Kidney (tissue), 14 donors: ENCODE results near the gene MAML3. TPM values are rescaled to one million over a fixed set of nuclear protein-coding genes. Genes with fewer than 3 reads are reported as not detected.

Experiments
- DNase-seq, 5 donors: peaks; one replicate each; pipeline ENCODE4 v3.0.0-alpha.2; 2013 to 2020
- FAIRE-seq: peaks from 2 replicates; lab custom pipeline; 2012; peaks lifted over from hg19 to GRCh38; lab: Jason Lieb, UNC
- H3K27ac ChIP-seq, 2 donors: one replicate each; pipeline ENCODE4 v1.7.0; 2013; ENCODE audit warnings: low read depth in 2 of 2, low read length in 2 of 2, inconsistent platforms in 1 of 2
- H3K27me3 ChIP-seq: one replicate; pipeline ENCODE4 v1.7.1; 2013; ENCODE audit warnings: low read length, inconsistent platforms; ENCODE audit not compliant: control insufficient read depth, insufficient read depth
- H3K36me3 ChIP-seq, 3 donors: one replicate each; pipeline versions ENCODE4 v1.7.0 to v1.7.1; 2013; ENCODE audit warnings: low read length in 3 of 3, control low read depth in 1 of 3, inconsistent platforms in 1 of 3; ENCODE audit not compliant: insufficient read depth in 3 of 3, control insufficient read depth in 2 of 3
- H3K4me1 ChIP-seq, 3 donors: one replicate each; pipeline versions ENCODE4 v1.7.0 to v1.7.1; 2013; ENCODE audit warnings: low read length in 3 of 3, inconsistent platforms in 1 of 3, low read depth in 1 of 3; ENCODE audit not compliant: control insufficient read depth in 2 of 3, insufficient read depth in 2 of 3
- H3K4me3 ChIP-seq, 3 donors: one replicate each; pipeline versions ENCODE4 v1.7.0 to v1.8.1; 2013; ENCODE audit warnings: low read length in 3 of 3, control low read depth in 1 of 3, inconsistent platforms in 1 of 3
- H3K9ac ChIP-seq, 3 donors: one replicate each; pipeline versions ENCODE4 v1.7.0 to v1.7.1; 2013; ENCODE audit warnings: low read length in 3 of 3, control low read depth in 1 of 3, inconsistent platforms in 1 of 3
- H3K9me3 ChIP-seq, 3 donors: one replicate each; pipeline versions ENCODE4 v1.7.0 to v1.7.1; 2013; ENCODE audit warnings: low read length in 3 of 3, control low read depth in 1 of 3, inconsistent platforms in 1 of 3; ENCODE audit not compliant: control insufficient read depth in 2 of 3, insufficient read depth in 1 of 3
- intact Hi-C: fragments of 100-400 bp; cut with DNase I; formaldehyde crosslinking; loops from one replicate; pipeline ENCODE4 v1.11.1; 2022
- polyA plus RNA-seq: library from polyadenylated mRNA; stranded (reverse); fragments of 350-450 nt; fragmentation: Illumina TruSeq; extraction: RNeasy Lipid Tissue Mini Kit (QIAGEN cat#74804); gene quantifications from one replicate; pipeline ENCODE4 v1.2.3, GENCODE V29; 2014; ENCODE audit warnings: low read depth, low replicate concordance; ENCODE audit not compliant: insufficient read depth
- total RNA-seq: library from RNA; stranded (reverse); fragmentation: NEBNext Ultra II Directional; extraction: Animal tissue kit (Norgen Biotek cat#: 25700); gene quantifications from one replicate; pipeline ENCODE4 v1.2.1, GENCODE V29; 2021
- TF ChIP-seq, protein P1 (sequence below): IDR thresholded peaks from 3 replicates; pipeline ENCODE4 v1.5.1; 2012; ENCODE audit warnings: mild to moderate bottlenecking, moderate library complexity, borderline replicate concordance; ENCODE audit not compliant: insufficient read depth; ENCODE audit errors: extremely low read depth
- donor health status: control.
- donor health status: control.
- donor health status: control.
- donor health status: control.
- donor health status: control.
- donor health status: DM: yes; HTN: yes; CAD: no.
- donor health status: Normal renal cell carcinoma (clear cell type).

The MAML3 gene
- total and polyA plus RNA-seq, 2 donors from 2014 or later, result 1.4 to 10.4 TPM

DNA sequence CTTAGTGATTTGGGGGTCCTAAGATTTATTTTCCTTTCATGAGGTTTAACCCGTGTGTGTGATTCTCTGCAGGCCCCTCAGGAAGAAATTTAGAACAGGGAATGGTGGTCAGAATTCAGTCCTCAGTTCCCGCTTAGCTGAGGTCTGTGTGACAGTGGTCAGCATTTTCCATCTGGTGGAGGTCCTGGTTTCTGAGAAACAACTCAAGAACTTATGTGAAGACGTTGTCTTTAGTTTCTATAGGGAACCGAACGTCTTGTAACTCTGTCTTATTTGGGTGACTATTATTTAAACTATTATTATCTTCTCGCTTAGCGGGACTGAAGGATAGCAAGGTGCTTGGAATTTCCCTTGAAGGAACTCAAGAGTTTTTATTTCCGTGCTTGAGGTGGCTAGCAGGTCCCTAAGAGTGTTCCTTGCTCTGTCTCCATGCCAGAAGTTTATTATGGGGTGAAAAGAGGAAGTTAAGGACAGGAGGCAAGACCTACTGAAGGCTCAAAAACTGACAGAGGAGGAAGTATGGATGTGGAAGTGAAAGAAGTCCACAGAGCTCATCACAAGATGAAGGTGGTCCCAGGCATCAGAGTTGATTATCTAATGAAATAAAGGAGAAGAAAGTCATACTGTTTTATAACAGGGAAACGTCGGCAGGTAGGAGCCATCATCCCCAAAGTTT, 479.0 kb downstream of the MAML3 start:
- H3K36me3 ChIP-seq, result peaks cover 0 to 14% (median 5%) of the 10 kb centered on the region in 3 donors
- H3K9ac ChIP-seq, result no peak overlapping the region
- FAIRE-seq (no peak), DNase-seq (no peak)
- H3K4me3 ChIP-seq, result no peak overlapping the region
- TF ChIP-seq, protein P1, sequence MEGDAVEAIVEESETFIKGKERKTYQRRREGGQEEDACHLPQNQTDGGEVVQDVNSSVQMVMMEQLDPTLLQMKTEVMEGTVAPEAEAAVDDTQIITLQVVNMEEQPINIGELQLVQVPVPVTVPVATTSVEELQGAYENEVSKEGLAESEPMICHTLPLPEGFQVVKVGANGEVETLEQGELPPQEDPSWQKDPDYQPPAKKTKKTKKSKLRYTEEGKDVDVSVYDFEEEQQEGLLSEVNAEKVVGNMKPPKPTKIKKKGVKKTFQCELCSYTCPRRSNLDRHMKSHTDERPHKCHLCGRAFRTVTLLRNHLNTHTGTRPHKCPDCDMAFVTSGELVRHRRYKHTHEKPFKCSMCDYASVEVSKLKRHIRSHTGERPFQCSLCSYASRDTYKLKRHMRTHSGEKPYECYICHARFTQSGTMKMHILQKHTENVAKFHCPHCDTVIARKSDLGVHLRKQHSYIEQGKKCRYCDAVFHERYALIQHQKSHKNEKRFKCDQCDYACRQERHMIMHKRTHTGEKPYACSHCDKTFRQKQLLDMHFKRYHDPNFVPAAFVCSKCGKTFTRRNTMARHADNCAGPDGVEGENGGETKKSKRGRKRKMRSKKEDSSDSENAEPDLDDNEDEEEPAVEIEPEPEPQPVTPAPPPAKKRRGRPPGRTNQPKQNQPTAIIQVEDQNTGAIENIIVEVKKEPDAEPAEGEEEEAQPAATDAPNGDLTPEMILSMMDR, result no peak
- no peaks in the 10 kb centered on the region for H3K27me3 ChIP-seq
- intact Hi-C loops, result no loop called here
- H3K4me1 ChIP-seq, result peaks cover 0 to 4% (median 0%) of the 10 kb centered on the region in 3 donors
- no peaks in the 10 kb centered on the region for H3K9me3 ChIP-seq
- no peak overlapping the region for H3K27ac ChIP-seq

GRCh38 chr4:139672732-139673131, 481.3 kb downstream of the MAML3 start:
- intact Hi-C loops, result no loop called here
- Histone ChIP-seq H3K9me3 (no peaks in the 10 kb centered on the region), H3K27me3 (no peaks in the 10 kb centered on the region), H3K27ac (no peak overlapping the region), H3K9ac (no peak overlapping the region), H3K36me3 (no peaks in the 10 kb centered on the region), H3K4me3 (no peak overlapping the region), H3K4me1 (peaks cover 0 to 19% (median 7%) of the 10 kb centered on the region in 3 donors)
- FAIRE-seq, result no peak
- DNase-seq, result no peak
- TF ChIP-seq, protein P1, result no peak

DNA sequence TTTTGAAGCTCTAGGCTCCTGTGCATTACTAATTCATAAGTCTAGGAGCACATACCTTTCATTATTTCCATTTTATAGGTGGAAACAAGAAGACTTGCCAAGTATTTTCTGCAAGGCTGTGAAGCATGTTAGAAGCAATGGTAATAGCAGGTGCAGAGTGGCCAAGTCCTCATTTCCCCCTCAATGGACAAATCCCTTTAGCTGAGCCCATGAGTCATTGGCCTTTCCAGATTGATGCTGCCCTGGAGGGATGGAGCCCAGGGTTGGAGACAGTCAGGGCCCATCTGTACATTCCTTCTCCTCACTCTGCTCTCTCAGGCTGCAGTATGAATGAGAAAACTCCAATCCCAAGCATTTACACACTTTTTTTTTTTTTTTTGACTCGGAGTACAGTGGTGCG, 481.8 kb downstream of the MAML3 start:
- H3K27ac ChIP-seq, result no peak overlapping the region
- intact Hi-C loops, result no loop called here
- DNase-seq (no peak), FAIRE-seq (no peak)
- peaks cover 0 to 22% (median 8%) of the 10 kb centered on the region in 3 donors for H3K4me1 ChIP-seq
- no peaks in the 10 kb centered on the region for H3K36me3 ChIP-seq
- TF ChIP-seq, protein P1, result no peak
- H3K9ac ChIP-seq, result no peak overlapping the region
- H3K27me3 ChIP-seq, result no peaks in the 10 kb centered on the region
- H3K9me3 ChIP-seq, result no peaks in the 10 kb centered on the region
- H3K4me3 ChIP-seq, result no peak overlapping the region
